ENCODE results near the gene NCOA5. TPM values are rescaled to one million over a fixed set of nuclear protein-coding genes. Genes with fewer than 3 reads are reported as not detected.

The NCOA5 gene
- total RNA-seq, 1 experiment from 2014 or later = 16.5 TPM

- no peak for TF ChIP-seq ZNF671 (CRISPR knock-in tag; IDR thresholded peaks at IDR 0.05)
- TF ChIP-seq ZNF317 (CRISPR knock-in tag; IDR thresholded peaks at IDR 0.05; ENCODE audit: borderline replicate concordance, low read depth) = no peak
- TF ChIP-seq GRHL2 (CRISPR knock-in tag; IDR thresholded peaks at IDR 0.05; ENCODE audit: insufficient replicate concordance, severe bottlenecking) = no peak
- no peak for TF ChIP-seq CBFB (CRISPR knock-in tag; IDR thresholded peaks at IDR 0.05; ENCODE audit: low read depth)
- TF ChIP-seq GABPB1 (CRISPR knock-in tag; IDR thresholded peaks at IDR 0.05) = no peak
- TF ChIP-seq ATF1 (CRISPR knock-in tag; IDR thresholded peaks at IDR 0.05) = no peak
Measured at GRCh38 chr20:46014517-46015396, 75.0 kb downstream of the NCOA5 start (continued).

GRCh38 chr20:46013829-46014516 lies 75.8 kb downstream of the NCOA5 start:
- Mint-ChIP-seq H3K36me3 (no peaks in the 10 kb centered on the region), H3K27ac (no peak overlapping the region; the same call in 1 of the 2 replicates), H3K9me3 (peaks cover 3% of the 10 kb centered on the region; the same call in 1 of the 2 replicates), H3K4me3 (peak overlapping the region; percentile 65), H3K4me1 (peaks cover 39% of the 10 kb centered on the region), H3K27me3 (ENCODE audit: low read depth) (peaks cover 31% of the 10 kb centered on the region)
- ATAC-seq (peak; percentile 60), DNase-seq (ENCODE audit: low spot score) (peak; percentile 91)
- ChIA-PET CTCF (interaction anchor here (0.5 to 6.2 kb wide), 39 partner anchors 9 to 1886 kb away, joined by 3 to 235 read pairs (median 4); partner anchors contain the start of genes PCIF1 and SLC12A5), POLR2A (interaction anchor here (0.5 to 1.8 kb wide), 3 partner anchors 45 to 265 kb away, joined by 3 to 4 read pairs (median 3); no protein-coding TSS in a partner anchor)
- no peak for TF ChIP-seq GRHL2 (CRISPR knock-in tag; IDR thresholded peaks at IDR 0.05; ENCODE audit: insufficient replicate concordance, severe bottlenecking)
- peak; percentile 79 for TF ChIP-seq FOXP1 (CRISPR knock-in tag; IDR thresholded peaks at IDR 0.05; ENCODE audit: borderline replicate concordance)
- TF ChIP-seq USF2 (CRISPR knock-in tag; IDR thresholded peaks at IDR 0.05) = no peak
- no peak for TF ChIP-seq PRRX2 (CRISPR knock-in tag; IDR thresholded peaks at IDR 0.05)
- no peak for TF ChIP-seq RORB (CRISPR knock-in tag; IDR thresholded peaks at IDR 0.05)
- TF ChIP-seq, protein P1, sequence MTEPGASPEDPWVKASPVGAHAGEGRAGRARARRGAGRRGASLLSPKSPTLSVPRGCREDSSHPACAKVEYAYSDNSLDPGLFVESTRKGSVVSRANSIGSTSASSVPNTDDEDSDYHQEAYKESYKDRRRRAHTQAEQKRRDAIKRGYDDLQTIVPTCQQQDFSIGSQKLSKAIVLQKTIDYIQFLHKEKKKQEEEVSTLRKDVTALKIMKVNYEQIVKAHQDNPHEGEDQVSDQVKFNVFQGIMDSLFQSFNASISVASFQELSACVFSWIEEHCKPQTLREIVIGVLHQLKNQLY (CRISPR knock-in tag; IDR thresholded peaks at IDR 0.05) = no peak
- TF ChIP-seq, protein P2, sequence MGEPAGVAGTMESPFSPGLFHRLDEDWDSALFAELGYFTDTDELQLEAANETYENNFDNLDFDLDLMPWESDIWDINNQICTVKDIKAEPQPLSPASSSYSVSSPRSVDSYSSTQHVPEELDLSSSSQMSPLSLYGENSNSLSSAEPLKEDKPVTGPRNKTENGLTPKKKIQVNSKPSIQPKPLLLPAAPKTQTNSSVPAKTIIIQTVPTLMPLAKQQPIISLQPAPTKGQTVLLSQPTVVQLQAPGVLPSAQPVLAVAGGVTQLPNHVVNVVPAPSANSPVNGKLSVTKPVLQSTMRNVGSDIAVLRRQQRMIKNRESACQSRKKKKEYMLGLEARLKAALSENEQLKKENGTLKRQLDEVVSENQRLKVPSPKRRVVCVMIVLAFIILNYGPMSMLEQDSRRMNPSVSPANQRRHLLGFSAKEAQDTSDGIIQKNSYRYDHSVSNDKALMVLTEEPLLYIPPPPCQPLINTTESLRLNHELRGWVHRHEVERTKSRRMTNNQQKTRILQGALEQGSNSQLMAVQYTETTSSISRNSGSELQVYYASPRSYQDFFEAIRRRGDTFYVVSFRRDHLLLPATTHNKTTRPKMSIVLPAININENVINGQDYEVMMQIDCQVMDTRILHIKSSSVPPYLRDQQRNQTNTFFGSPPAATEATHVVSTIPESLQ (CRISPR knock-in tag; IDR thresholded peaks at IDR 0.05) = no peak
- TF ChIP-seq, protein P3, sequence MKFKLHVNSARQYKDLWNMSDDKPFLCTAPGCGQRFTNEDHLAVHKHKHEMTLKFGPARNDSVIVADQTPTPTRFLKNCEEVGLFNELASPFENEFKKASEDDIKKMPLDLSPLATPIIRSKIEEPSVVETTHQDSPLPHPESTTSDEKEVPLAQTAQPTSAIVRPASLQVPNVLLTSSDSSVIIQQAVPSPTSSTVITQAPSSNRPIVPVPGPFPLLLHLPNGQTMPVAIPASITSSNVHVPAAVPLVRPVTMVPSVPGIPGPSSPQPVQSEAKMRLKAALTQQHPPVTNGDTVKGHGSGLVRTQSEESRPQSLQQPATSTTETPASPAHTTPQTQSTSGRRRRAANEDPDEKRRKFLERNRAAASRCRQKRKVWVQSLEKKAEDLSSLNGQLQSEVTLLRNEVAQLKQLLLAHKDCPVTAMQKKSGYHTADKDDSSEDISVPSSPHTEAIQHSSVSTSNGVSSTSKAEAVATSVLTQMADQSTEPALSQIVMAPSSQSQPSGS (CRISPR knock-in tag; IDR thresholded peaks at IDR 0.05; ENCODE audit: borderline replicate concordance, low read depth) = no peak
- TF ChIP-seq, protein P4, sequence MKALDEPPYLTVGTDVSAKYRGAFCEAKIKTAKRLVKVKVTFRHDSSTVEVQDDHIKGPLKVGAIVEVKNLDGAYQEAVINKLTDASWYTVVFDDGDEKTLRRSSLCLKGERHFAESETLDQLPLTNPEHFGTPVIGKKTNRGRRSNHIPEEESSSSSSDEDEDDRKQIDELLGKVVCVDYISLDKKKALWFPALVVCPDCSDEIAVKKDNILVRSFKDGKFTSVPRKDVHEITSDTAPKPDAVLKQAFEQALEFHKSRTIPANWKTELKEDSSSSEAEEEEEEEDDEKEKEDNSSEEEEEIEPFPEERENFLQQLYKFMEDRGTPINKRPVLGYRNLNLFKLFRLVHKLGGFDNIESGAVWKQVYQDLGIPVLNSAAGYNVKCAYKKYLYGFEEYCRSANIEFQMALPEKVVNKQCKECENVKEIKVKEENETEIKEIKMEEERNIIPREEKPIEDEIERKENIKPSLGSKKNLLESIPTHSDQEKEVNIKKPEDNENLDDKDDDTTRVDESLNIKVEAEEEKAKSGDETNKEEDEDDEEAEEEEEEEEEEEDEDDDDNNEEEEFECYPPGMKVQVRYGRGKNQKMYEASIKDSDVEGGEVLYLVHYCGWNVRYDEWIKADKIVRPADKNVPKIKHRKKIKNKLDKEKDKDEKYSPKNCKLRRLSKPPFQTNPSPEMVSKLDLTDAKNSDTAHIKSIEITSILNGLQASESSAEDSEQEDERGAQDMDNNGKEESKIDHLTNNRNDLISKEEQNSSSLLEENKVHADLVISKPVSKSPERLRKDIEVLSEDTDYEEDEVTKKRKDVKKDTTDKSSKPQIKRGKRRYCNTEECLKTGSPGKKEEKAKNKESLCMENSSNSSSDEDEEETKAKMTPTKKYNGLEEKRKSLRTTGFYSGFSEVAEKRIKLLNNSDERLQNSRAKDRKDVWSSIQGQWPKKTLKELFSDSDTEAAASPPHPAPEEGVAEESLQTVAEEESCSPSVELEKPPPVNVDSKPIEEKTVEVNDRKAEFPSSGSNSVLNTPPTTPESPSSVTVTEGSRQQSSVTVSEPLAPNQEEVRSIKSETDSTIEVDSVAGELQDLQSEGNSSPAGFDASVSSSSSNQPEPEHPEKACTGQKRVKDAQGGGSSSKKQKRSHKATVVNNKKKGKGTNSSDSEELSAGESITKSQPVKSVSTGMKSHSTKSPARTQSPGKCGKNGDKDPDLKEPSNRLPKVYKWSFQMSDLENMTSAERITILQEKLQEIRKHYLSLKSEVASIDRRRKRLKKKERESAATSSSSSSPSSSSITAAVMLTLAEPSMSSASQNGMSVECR (CRISPR knock-in tag; IDR thresholded peaks at IDR 0.05; ENCODE audit: borderline replicate concordance) = no peak; the same call in 1 of the 2 replicates
- no peak for TF ChIP-seq ZMAT4 (CRISPR knock-in tag; IDR thresholded peaks at IDR 0.05)
- 0 out of 2 replicates have a peak, but pooled peaks have one; percentile 52 for TF ChIP-seq E2F1 (CRISPR knock-in tag; IDR thresholded peaks at IDR 0.05)
- TF ChIP-seq E2F5 (CRISPR knock-in tag; IDR thresholded peaks at IDR 0.05) = peak; percentile 31; the same call in 1 of the 2 replicates
- TF ChIP-seq TCF7 (CRISPR knock-in tag; IDR thresholded peaks at IDR 0.05; ENCODE audit: low read depth) = no peak
- TF ChIP-seq OVOL2 (CRISPR knock-in tag; IDR thresholded peaks at IDR 0.05; ENCODE audit: borderline replicate concordance) = no peak
